NCI-H1092 treated with DMSO at 0.1 percent for 48 hours (cell line): ENCODE results near the gene VAT1.
"Not testable (repeated sequence)": the region's sequence is repeated elsewhere in the genome, so short reads cannot be mapped to it uniquely, and the experiment has no call there.

Experiments used
- DNase-seq: peaks from one replicate; lab custom pipeline; 2025; lab: John Stamatoyannopoulos, UW

The VAT1 gene

GRCh38 chr17:42973323-42973722, 48.9 kb downstream of the VAT1 start:
- not testable (repeated sequence) for DNase-seq

GRCh38 chr17:42971589-42971988, 50.6 kb downstream of the VAT1 start:
- no peak for DNase-seq

- no peak for DNase-seq
Observed at GRCh38 chr17:42969001-42969581, 53.1 kb downstream of the VAT1 start.

GRCh38 chr17:42967925-42968324, 54.3 kb downstream of the VAT1 start:
- DNase-seq, result no peak
